HG02981 (cell line): ENCODE measurements around the gene IFFO2.

Experiments
- ATAC-seq: cut with Tn5 transposase; IDR thresholded peaks from one replicate; pipeline ENCODE4 v1.9.1; 2021; ENCODE audit warnings: mild to moderate bottlenecking, moderate library complexity; ENCODE audit not compliant: unreplicated experiment

Gene IFFO2

GRCh38 chr1:18922319-18922726, 34.2 kb downstream of the IFFO2 start:
- ATAC-seq = no peak

GRCh38 chr1:18921516-18922251, 34.8 kb downstream of the IFFO2 start:
- no peak for ATAC-seq

GRCh38 chr1:18920931-18921330, 35.5 kb downstream of the IFFO2 start:
- ATAC-seq = no peak

GRCh38 chr1:18919956-18920355, 36.5 kb downstream of the IFFO2 start:
- ATAC-seq = no peak

GRCh38 chr1:18919197-18919905, 37.1 kb downstream of the IFFO2 start:
- ATAC-seq = no peak

GRCh38 chr1:18918417-18918816, 38.1 kb downstream of the IFFO2 start:
- ATAC-seq = no peak

GRCh38 chr1:18917071-18917799, 39.2 kb downstream of the IFFO2 start:
- no peak for ATAC-seq

- no peak for ATAC-seq
Observed at GRCh38 chr1:18915341-18915740, 41.1 kb downstream of the IFFO2 start.

GRCh38 chr1:18913065-18913835, 43.2 kb downstream of the IFFO2 start:
- peak; percentile 58 for ATAC-seq

GRCh38 chr1:18912550-18912949, 43.9 kb downstream of the IFFO2 start:
- no peak for ATAC-seq

GRCh38 chr1:18908911-18909771, 47.3 kb downstream of the IFFO2 start:
- no peak for ATAC-seq

GRCh38 chr1:18907917-18908845, 48.3 kb downstream of the IFFO2 start:
- ATAC-seq = peak; percentile 46

GRCh38 chr1:18907021-18907916, 49.2 kb downstream of the IFFO2 start:
- ATAC-seq = no peak

- ATAC-seq = no peak
Observed at GRCh38 chr1:18903291-18903756, 53.2 kb downstream of the IFFO2 start.

- peak; percentile 95 for ATAC-seq
Observed at GRCh38 chr1:18902523-18903290, 53.8 kb downstream of the IFFO2 start, which contains the start of gene ALDH4A1. Gene ALDH4A1, minus strand, starts transcription at chr1:18902555. Its CDS starts 32 bp downstream, at chr1:18902523.

GRCh38 chr1:18901952-18902522, 54.4 kb downstream of the IFFO2 start:
- no peak for ATAC-seq
